ENCODE results near the gene DUSP3.

The DUSP3 gene

GRCh38 chr17:43768382-43768781 is 10.4 kb downstream of the DUSP3 start:
- no peak for DNase-seq (ENCODE audit: low spot score)

GRCh38 chr17:43767713-43768059 is 11.1 kb downstream of the DUSP3 start:
- no peak for DNase-seq (ENCODE audit: low spot score)

- no peak for DNase-seq (ENCODE audit: low spot score)
Measured at GRCh38 chr17:43767053-43767712, 11.6 kb downstream of the DUSP3 start.

GRCh38 chr17:43766413-43767052 is 12.2 kb downstream of the DUSP3 start:
- DNase-seq (ENCODE audit: low spot score) = peak; percentile 71

GRCh38 chr17:43760254-43760852 is 18.4 kb downstream of the DUSP3 start:
- DNase-seq (ENCODE audit: low spot score) = peak; percentile 92

GRCh38 chr17:43759836-43760235 is 18.9 kb downstream of the DUSP3 start:
- DNase-seq (ENCODE audit: low spot score) = no peak

GRCh38 chr17:43758497-43759174 is 20.1 kb downstream of the DUSP3 start, which contains the start of gene SOST:
SOST (minus strand) TSS chr17:43758791; CDS start chr17:43758741, 50 bp downstream.
- no peak for DNase-seq (ENCODE audit: low spot score)

- DNase-seq (ENCODE audit: low spot score) = no peak
Measured at GRCh38 chr17:43758086-43758485, 20.7 kb downstream of the DUSP3 start.

GRCh38 chr17:43757171-43757660 is 21.6 kb downstream of the DUSP3 start:
- DNase-seq (ENCODE audit: low spot score) = no peak

GRCh38 chr17:43756201-43756600 is 22.6 kb downstream of the DUSP3 start:
- DNase-seq (ENCODE audit: low spot score) = no peak

GRCh38 chr17:43755389-43755875 is 23.3 kb downstream of the DUSP3 start:
- DNase-seq (ENCODE audit: low spot score) = peak; percentile 79

- DNase-seq (ENCODE audit: low spot score) = no peak
Measured at GRCh38 chr17:43754947-43755346, 23.8 kb downstream of the DUSP3 start.

- DNase-seq (ENCODE audit: low spot score) = no peak
Measured at GRCh38 chr17:43753493-43754129, 25.2 kb downstream of the DUSP3 start.

GRCh38 chr17:43750153-43750552 is 28.6 kb downstream of the DUSP3 start:
- no peak for DNase-seq (ENCODE audit: low spot score)

GRCh38 chr17:43745541-43745940 is 33.2 kb downstream of the DUSP3 start:
- peak; percentile 63 for DNase-seq (ENCODE audit: low spot score)

- DNase-seq (ENCODE audit: low spot score) = no peak
Measured at GRCh38 chr17:43741636-43742035, 37.1 kb downstream of the DUSP3 start.

- DNase-seq (ENCODE audit: low spot score) = no peak
Measured at GRCh38 chr17:43740541-43740940, 38.2 kb downstream of the DUSP3 start.

GRCh38 chr17:43737722-43738121 is 41.1 kb downstream of the DUSP3 start:
- DNase-seq (ENCODE audit: low spot score) = no peak

GRCh38 chr17:43736389-43736788 is 42.4 kb downstream of the DUSP3 start:
- no peak for DNase-seq (ENCODE audit: low spot score)

- no peak for DNase-seq (ENCODE audit: low spot score)
Measured at GRCh38 chr17:43734376-43734775, 44.4 kb downstream of the DUSP3 start.

GRCh38 chr17:43733956-43734355 is 44.8 kb downstream of the DUSP3 start:
- DNase-seq (ENCODE audit: low spot score) = no peak

GRCh38 chr17:43732958-43733357 is 45.8 kb downstream of the DUSP3 start:
- DNase-seq (ENCODE audit: low spot score) = no peak

Measured in iPS-NIHi11 (cell line).